A549 (cell line): ENCODE data around the gene B3GAT1. TPM values are rescaled to one million over a fixed set of nuclear protein-coding genes. Genes with fewer than 3 reads are reported as not detected.

Source experiments
- ATAC-seq, 2 experiments: fragments of 200-7000 bp in 1 of 2; fragments of >200 bp in 1 of 2; cut with Nextera tagmentation in 1 of 2; cut with Tn5 transposase in 1 of 2; 3 replicates each; pipeline versions ENCODE4 v1.8.0 to v1.9.1; 2018 to 2020; ENCODE audit warnings: mild to moderate bottlenecking in 1 of 2, moderate library complexity in 1 of 2
- CTCF ChIA-PET: fragments of 300-600 bp; sonication (Branson Sonifier 250); formaldehyde crosslinking; extraction: SDS; loops from one replicate; lab custom pipeline; 2021; ENCODE audit warnings: antibody characterized with exemption, inconsistent platforms; lab: Yijun Ruan, JAX
- POLR2A ChIA-PET: fragments of 350-600 bp; formaldehyde crosslinking; extraction: SDS; loops from one replicate; lab custom pipeline; 2021; ENCODE audit warnings: antibody characterized with exemption, inconsistent platforms; lab: Yijun Ruan, JAX
- DNase-seq, 2 experiments: peaks; one replicate each; pipeline versions ENCODE4 v3.0.0 to v3.0.0-alpha.2; 2011 to 2016; ENCODE audit warnings: low read depth in 1 of 2, low spot score in 1 of 2
- FAIRE-seq: peaks from 2 replicates; lab custom pipeline; 2011; peaks lifted over from hg19 to GRCh38; lab: Jason Lieb, UNC
- H3K27ac ChIP-seq, 2 experiments: fragments of >200 bp; sonication (Bioruptor Twin); formaldehyde crosslinking; 3 replicates each; pipeline ENCODE4 v1.5.1; 2016 to 2017
- H3K4me1 ChIP-seq: fragments of >200 bp; sonication (Bioruptor Twin); formaldehyde crosslinking; 3 replicates; pipeline ENCODE4 v1.6.1; 2016
- H3K4me2 ChIP-seq: fragments of >200 bp; sonication (Bioruptor Twin); formaldehyde crosslinking; 3 replicates; pipeline ENCODE4 v1.6.1; 2016
- H3K4me3 ChIP-seq: fragments of >200 bp; sonication (Bioruptor Twin); formaldehyde crosslinking; 3 replicates; pipeline ENCODE4 v1.5.1; 2016
- H3K9me3 ChIP-seq: fragments of >200 bp; sonication (Bioruptor Twin); formaldehyde crosslinking; 3 replicates; pipeline ENCODE4 v1.6.1; 2016
- BCL3 ChIP-seq: fragments of >200 bp; sonication (Bioruptor Twin); formaldehyde crosslinking; IDR thresholded peaks from 3 replicates; pipeline ENCODE4 v1.6.1; 2016
- BHLHE40 ChIP-seq: IDR thresholded peaks from 2 replicates; pipeline ENCODE4 v1.6.1; 2012; ENCODE audit warnings: low read depth, low read length, inconsistent platforms
- CBX8 ChIP-seq: fragments of 200-600 bp; sonication (generic); IDR thresholded peaks from 2 replicates; pipeline ENCODE4 v1.6.1; 2016
- CHD2 ChIP-seq: fragments of 150-350 bp; IDR thresholded peaks from 2 replicates; pipeline ENCODE4 v1.6.1; 2014; ENCODE audit warnings: low read length; ENCODE audit not compliant: partially characterized antibody
- CTCF ChIP-seq: fragments of >200 bp; sonication (Bioruptor Twin); formaldehyde crosslinking; IDR thresholded peaks from 3 replicates; pipeline ENCODE4 v1.5.1; 2016
- ELK1 ChIP-seq: fragments of 150-350 bp; IDR thresholded peaks from 2 replicates; pipeline ENCODE4 v1.6.1; 2014; ENCODE audit warnings: low read depth, mild to moderate bottlenecking, low read length
- ESRRA ChIP-seq: fragments of 150-350 bp; IDR thresholded peaks from 2 replicates; pipeline ENCODE4 v1.6.1; 2014; ENCODE audit warnings: mild to moderate bottlenecking, low read length, borderline replicate concordance
- FOXS1 ChIP-seq: fragments of 250-450 bp; sonication (Bioruptor Pico); IDR thresholded peaks from 2 replicates; pipeline ENCODE4 v1.5.0; 2020; ENCODE audit warnings: mild to moderate bottlenecking, moderate library complexity
- GATA3 ChIP-seq: IDR thresholded peaks from 2 replicates; pipeline ENCODE4 v1.6.1; 2012; ENCODE audit warnings: borderline replicate concordance
- HOXB13 ChIP-seq: fragments of 250-450 bp; sonication (Bioruptor Pico); IDR thresholded peaks from 2 replicates; pipeline ENCODE4 v1.5.0; 2020; ENCODE audit warnings: low read depth, mild to moderate bottlenecking, moderate library complexity
- MAFK ChIP-seq: fragments of 450-650 bp; IDR thresholded peaks from 2 replicates; pipeline ENCODE4 v1.6.1; 2014; ENCODE audit not compliant: partially characterized antibody
- MAZ ChIP-seq: fragments of 150-350 bp; IDR thresholded peaks from 2 replicates; pipeline ENCODE4 v1.6.1; 2014; ENCODE audit warnings: antibody characterized with exemption, low read depth, low read length, borderline replicate concordance
- MYC ChIP-seq: IDR thresholded peaks from 2 replicates; pipeline ENCODE4 v1.6.1; 2012; ENCODE audit warnings: mild to moderate bottlenecking, inconsistent platforms, low read length, improper control_type of control experiment, borderline replicate concordance
- NFE2L2 ChIP-seq: fragments of 150-350 bp; conservative IDR thresholded peaks from 2 replicates; pipeline ENCODE4 v1.6.1; 2014; ENCODE audit warnings: low read length
- NPAS2 ChIP-seq: fragments of 250-450 bp; sonication (Bioruptor Pico); IDR thresholded peaks from 2 replicates; pipeline ENCODE4 v1.8.0; 2022; ENCODE audit warnings: mild to moderate bottlenecking, moderate library complexity, borderline replicate concordance
- NR3C1 ChIP-seq: fragments of >200 bp; sonication (Bioruptor Twin); formaldehyde crosslinking; IDR thresholded peaks from 3 replicates; pipeline ENCODE4 v1.6.1; 2017
- PBX3 ChIP-seq: IDR thresholded peaks from 2 replicates; pipeline ENCODE4 v1.6.1; 2012
- PHF8 ChIP-seq: fragments of 200-600 bp; sonication (generic); IDR thresholded peaks from 2 replicates; pipeline ENCODE4 v1.6.1; 2016; ENCODE audit warnings: low read depth, mild to moderate bottlenecking, antibody characterized with exemption, moderate library complexity, borderline replicate concordance
- REST ChIP-seq: fragments of 200-600 bp; sonication (generic); IDR thresholded peaks from 2 replicates; pipeline ENCODE4 v1.6.1; 2016; ENCODE audit warnings: antibody characterized with exemption, mild to moderate bottlenecking, moderate library complexity
- RNF2 ChIP-seq: fragments of 200-600 bp; sonication (generic); IDR thresholded peaks from 2 replicates; pipeline ENCODE4 v1.6.1; 2016; ENCODE audit warnings: low read depth, mild to moderate bottlenecking, antibody characterized with exemption, moderate library complexity, borderline replicate concordance
- TP53 ChIP-seq: fragments of 250-450 bp; sonication (Bioruptor Pico); IDR thresholded peaks from 2 replicates; pipeline ENCODE4 v1.5.0; 2021; ENCODE audit warnings: mild to moderate bottlenecking, moderate library complexity
- WGBS: methylation state at CpG from one replicate; pipeline ENCODE4 v1.1.6; 2017; ENCODE audit errors: missing lambda C conversion rate; 5-methylcytosine and 5-hydroxymethylcytosine counted together
- polyA plus RNA-seq, 4 experiments: library from polyadenylated mRNA; depleted of rRNA in 3 of 4; stranded (reverse); fragments of >200 nt; fragmentation: RNase III in 1 of 4; extraction: RNeasy Plus Mini Kit Qiagen cat#74134 plus additional on column Dnase treatment in 1 of 4; gene quantifications; 2 replicates in 3 of 4; 3 replicates in 1 of 4; pipeline ENCODE4 v1.2.3, GENCODE V29; 2011 to 2017

The B3GAT1 gene
- polyA plus RNA-seq, 2 of the 4 experiments (the other 2 are of a cell fraction): not detected

- TF ChIP-seq PBX3: no peak
- TF ChIP-seq GATA3: no peak
Observed at GRCh38 chr11:134443246-134443645, 31.2 kb upstream of the B3GAT1 start (continued).

- no peak overlapping the region for H3K4me2 ChIP-seq
- H3K4me3 ChIP-seq: no peak overlapping the region
- no peak for FAIRE-seq
- no peak for DNase-seq
- H3K9me3 ChIP-seq: no peaks in the 10 kb centered on the region
- ChIA-PET CTCF (no interaction called here), POLR2A (no interaction called here)
- 6% methylated on average over 2 of the region's 10 CpGs for WGBS
- no peaks in the 10 kb centered on the region for H3K4me1 ChIP-seq
- no peak for ATAC-seq
- TF ChIP-seq NR3C1: no peak
- TF ChIP-seq MAZ: no peak
- no peak for TF ChIP-seq BHLHE40
- no peak for TF ChIP-seq REST
- TF ChIP-seq CHD2: no peak
- TF ChIP-seq MYC: no peak
- TF ChIP-seq PHF8: no peak
- no peak for TF ChIP-seq MAFK
- no peak for TF ChIP-seq HOXB13 (CRISPR knock-in tag)
- no peak for TF ChIP-seq TP53 (CRISPR knock-in tag)
- TF ChIP-seq CTCF: no peak
- no peak for TF ChIP-seq RNF2
- no peak for TF ChIP-seq NPAS2 (CRISPR knock-in tag)
- TF ChIP-seq CBX8: no peak
- TF ChIP-seq FOXS1: no peak
- TF ChIP-seq BCL3: no peak
- no peak for TF ChIP-seq ELK1
- no peak for TF ChIP-seq NFE2L2
- TF ChIP-seq ESRRA: no peak
- TF ChIP-seq, all 56 proteins: peak for 0
- H3K27ac ChIP-seq: no peak overlapping the region
Observed at GRCh38 chr11:134442246-134442645, 30.2 kb upstream of the B3GAT1 start.
